Ascending aorta (tissue), 2 donors: ENCODE results near the gene PRKAA1. TPM values are rescaled to one million over a fixed set of nuclear protein-coding genes. Genes with fewer than 3 reads are reported as not detected.

Source experiments
- DNase-seq, 2 donors: peaks; one replicate each; pipeline ENCODE4 v3.0.0-alpha.2; 2019; ENCODE audit warnings: low spot score in 2 of 2
- H3K27ac ChIP-seq, 2 donors: fragments of 200-600 bp; sonication (generic); one replicate each; pipeline ENCODE4 v1.5.1; 2016 to 2017; ENCODE audit warnings: mild to moderate bottlenecking in 1 of 2
- H3K27me3 ChIP-seq: fragments of 200-600 bp; sonication (generic); one replicate; pipeline ENCODE4 v1.5.1; 2017
- H3K36me3 ChIP-seq, 2 donors: fragments of 200-600 bp; sonication (generic); one replicate each; pipeline ENCODE4 v1.5.1; 2016
- H3K4me1 ChIP-seq, 2 donors: fragments of 200-600 bp; sonication (generic); one replicate each; pipeline ENCODE4 v1.5.1; 2016 to 2017; ENCODE audit warnings: mild to moderate bottlenecking in 1 of 2
- H3K4me3 ChIP-seq, 2 donors: fragments of 200-600 bp; sonication (generic); one replicate each; pipeline ENCODE4 v1.5.1; 2016 to 2017; ENCODE audit warnings: mild to moderate bottlenecking in 1 of 2
- H3K9me3 ChIP-seq, 2 donors: fragments of 200-600 bp; sonication (generic); one replicate each; pipeline ENCODE4 v1.5.1; 2016
- intact Hi-C: fragments of 100-400 bp; cut with DNase I; formaldehyde crosslinking; loops from one replicate; pipeline ENCODE4 v1.15.1; 2023
- total RNA-seq: library from RNA; depleted of rRNA; stranded (reverse); fragments of >200 nt; gene quantifications from one replicate; pipeline ENCODE4 v1.1.0, GENCODE V29; 2016
- TF ChIP-seq, protein P1 (sequence below), 3 experiments: fragments of 200-600 bp in 2 of 3; fragments of 450-650 bp in 1 of 3; sonication (generic) in 2 of 3; IDR thresholded peaks; one replicate each; pipeline ENCODE4 v1.5.1; 2016 to 2019; ENCODE audit warnings: antibody characterized with exemption in 3 of 3, mild to moderate bottlenecking in 1 of 3, moderate library complexity in 1 of 3

The PRKAA1 gene
- total RNA-seq, 1 donor from 2014 or later: 90.3 TPM

DNA sequence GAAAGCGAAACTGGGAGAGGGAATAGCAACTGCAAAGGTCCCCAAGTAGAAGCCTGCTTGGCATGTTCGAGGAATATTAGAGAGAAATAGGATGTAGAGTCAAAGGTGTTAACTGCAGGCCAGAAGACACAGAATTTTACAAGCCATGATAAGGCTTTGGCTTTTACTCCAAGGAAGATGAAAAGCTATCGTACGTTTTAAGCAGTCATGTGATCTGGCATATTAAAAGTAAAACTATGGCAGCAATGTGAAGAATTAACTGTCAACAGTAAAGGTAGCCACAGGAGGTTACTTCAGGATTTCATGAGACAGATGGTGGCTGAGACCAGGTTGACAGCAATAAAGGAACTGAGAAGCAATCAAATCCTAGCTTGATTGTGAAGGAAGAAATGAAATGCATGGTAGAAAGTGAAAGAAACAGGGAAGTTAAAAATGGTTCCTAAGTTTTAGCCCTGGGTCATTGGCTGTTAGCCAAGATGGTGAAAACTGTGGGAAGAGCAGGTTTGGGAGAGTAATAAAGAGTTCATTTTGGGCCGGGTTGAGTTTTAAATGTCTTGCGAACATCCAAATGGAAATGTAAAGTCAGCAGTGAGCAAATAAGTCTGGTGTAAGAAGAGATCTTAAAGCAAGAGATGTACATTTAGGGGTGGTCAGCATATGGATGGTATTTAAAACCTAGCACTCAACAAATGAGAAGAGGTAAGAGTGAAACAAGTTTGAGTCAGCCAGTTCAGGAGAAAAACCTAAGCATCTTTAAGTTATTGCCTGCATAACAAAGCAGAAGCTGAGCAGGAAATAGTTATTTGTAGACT, 22.1 kb downstream of the PRKAA1 start:
- TF ChIP-seq, protein P1, sequence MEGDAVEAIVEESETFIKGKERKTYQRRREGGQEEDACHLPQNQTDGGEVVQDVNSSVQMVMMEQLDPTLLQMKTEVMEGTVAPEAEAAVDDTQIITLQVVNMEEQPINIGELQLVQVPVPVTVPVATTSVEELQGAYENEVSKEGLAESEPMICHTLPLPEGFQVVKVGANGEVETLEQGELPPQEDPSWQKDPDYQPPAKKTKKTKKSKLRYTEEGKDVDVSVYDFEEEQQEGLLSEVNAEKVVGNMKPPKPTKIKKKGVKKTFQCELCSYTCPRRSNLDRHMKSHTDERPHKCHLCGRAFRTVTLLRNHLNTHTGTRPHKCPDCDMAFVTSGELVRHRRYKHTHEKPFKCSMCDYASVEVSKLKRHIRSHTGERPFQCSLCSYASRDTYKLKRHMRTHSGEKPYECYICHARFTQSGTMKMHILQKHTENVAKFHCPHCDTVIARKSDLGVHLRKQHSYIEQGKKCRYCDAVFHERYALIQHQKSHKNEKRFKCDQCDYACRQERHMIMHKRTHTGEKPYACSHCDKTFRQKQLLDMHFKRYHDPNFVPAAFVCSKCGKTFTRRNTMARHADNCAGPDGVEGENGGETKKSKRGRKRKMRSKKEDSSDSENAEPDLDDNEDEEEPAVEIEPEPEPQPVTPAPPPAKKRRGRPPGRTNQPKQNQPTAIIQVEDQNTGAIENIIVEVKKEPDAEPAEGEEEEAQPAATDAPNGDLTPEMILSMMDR (IDR thresholded peaks at IDR 0.05): no peak
- intact Hi-C loops: no loop called here

DNA sequence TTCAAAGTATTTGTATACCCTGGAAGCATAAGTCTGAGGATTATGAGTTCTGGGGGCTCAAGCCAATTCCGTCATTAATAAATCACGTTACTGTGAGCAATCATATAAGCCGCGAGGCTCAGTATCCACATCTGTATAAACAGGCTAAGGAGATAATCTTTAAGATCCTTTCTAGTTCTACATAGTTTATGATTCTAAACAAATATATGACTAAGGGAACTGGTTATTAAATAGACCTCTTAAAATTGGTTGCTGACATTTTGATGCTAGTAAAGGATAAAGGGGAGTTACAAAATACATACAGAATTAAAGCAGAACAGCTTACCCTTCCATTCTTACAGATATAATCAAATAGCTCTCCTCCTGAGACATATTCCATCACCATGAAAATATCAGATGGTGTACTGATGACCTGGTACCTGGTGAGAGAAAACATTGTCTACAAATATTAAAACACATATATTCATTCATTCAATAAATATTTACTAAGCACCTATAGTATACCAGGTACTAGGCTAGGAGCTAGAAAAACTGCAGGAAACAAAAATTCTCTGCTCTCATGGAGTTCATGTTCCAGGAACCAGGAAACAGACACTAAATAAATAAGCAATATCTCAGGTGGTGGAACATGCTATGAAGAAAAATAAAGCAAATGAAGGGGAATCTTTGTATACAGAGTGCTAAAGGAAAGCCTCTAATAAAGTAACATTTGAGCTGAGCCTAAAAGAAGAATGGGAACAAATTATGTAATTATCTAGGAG, 22.9 kb downstream of the PRKAA1 start:
- TF ChIP-seq, protein P1 (IDR thresholded peaks at IDR 0.05): no peak
- intact Hi-C loops: no loop called here
- Histone ChIP-seq H3K27me3 (no peaks in the 10 kb centered on the region), H3K36me3 (peaks cover 21 to 44% of the 10 kb centered on the region in 2 donors), H3K27ac (no peak overlapping the region), H3K9me3 (no peaks in the 10 kb centered on the region), H3K4me3 (no peak overlapping the region), H3K4me1 (peaks cover 0 to 3% of the 10 kb centered on the region in 2 donors)
- no peak for DNase-seq

More for the DNA sequence above, 22.1 kb downstream of the PRKAA1 start:
- peaks cover 21 to 43% of the 10 kb centered on the region in 2 donors for H3K36me3 ChIP-seq
- no peak for DNase-seq
- no peak overlapping the region for H3K27ac ChIP-seq
- no peaks in the 10 kb centered on the region for H3K9me3 ChIP-seq
- H3K4me3 ChIP-seq: no peak overlapping the region
- H3K4me1 ChIP-seq: peaks cover 0 to 3% of the 10 kb centered on the region in 2 donors
- H3K27me3 ChIP-seq: no peaks in the 10 kb centered on the region

DNA sequence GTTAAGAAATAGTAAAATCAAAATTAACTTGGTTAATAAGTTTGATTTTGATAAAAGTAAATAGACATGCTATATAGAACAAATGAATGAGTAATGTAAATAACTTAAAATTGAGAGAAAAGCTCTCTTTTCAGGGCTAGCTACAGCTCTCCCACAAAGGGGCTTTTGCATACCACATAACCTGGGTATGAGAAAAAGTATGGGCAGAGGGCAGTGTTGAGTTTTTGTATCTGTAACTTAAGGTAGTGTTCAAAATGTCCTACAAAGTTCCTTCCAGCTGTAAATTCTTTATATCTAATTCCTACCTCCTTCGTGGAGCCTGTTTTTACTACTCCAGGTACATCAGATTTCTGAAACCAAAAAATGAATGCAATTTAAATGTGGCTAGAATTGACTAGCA, 23.6 kb downstream of the PRKAA1 start:
- Histone ChIP-seq H3K4me1 (peaks cover 0 to 3% of the 10 kb centered on the region in 2 donors), H3K36me3 (peaks cover 21 to 44% of the 10 kb centered on the region in 2 donors), H3K27me3 (no peaks in the 10 kb centered on the region), H3K4me3 (no peak overlapping the region), H3K27ac (no peak overlapping the region), H3K9me3 (no peaks in the 10 kb centered on the region)
- intact Hi-C loops: no loop called here
- no peak for DNase-seq
- TF ChIP-seq, protein P1 (IDR thresholded peaks at IDR 0.05): no peak

DNA sequence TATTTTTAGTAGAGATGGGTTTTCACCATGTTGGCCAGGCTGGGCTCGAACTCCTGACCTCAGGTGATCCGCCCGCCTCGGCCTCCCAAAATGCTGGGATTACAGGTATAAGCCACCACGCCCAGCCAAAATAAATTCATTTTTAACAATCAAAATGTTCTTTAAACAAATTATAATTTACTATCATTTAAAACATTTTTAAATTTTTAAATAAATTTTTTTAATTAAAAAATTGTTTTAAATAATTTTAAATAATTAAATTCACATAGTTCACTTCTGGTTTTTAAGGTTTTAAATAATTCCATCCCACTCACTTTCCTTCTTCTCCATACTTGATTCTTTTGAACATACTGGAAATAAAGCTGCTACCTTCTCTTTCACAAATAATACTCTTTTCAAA, 27.4 kb downstream of the PRKAA1 start:
- TF ChIP-seq, protein P1 (IDR thresholded peaks at IDR 0.05): no peak
- DNase-seq: no peak
- no peak overlapping the region for H3K4me3 ChIP-seq
- H3K27ac ChIP-seq: no peak overlapping the region
- H3K9me3 ChIP-seq: no peaks in the 10 kb centered on the region
- peaks cover 24 to 52% of the 10 kb centered on the region in 2 donors for H3K36me3 ChIP-seq
- H3K27me3 ChIP-seq: no peaks in the 10 kb centered on the region
- intact Hi-C loops: no loop called here
- H3K4me1 ChIP-seq: no peaks in the 10 kb centered on the region

DNA sequence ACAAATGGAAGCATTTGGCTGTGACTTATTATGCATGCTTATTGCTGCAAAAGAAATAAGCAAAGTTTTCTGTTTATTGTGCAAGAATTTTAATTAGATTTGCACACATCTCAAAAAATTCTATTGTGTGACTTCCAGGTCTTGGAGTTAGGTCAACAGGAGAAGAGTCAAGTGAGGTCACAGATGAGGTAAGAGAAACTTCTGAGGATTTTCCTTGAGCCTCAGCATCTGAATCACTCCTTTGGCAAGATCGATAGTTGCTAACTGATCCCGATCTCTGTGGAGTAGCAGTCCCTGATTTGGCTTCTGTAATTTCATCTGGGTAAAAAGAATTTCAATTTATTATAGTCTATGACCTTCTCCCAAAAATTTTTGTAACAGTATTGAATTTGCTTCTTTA, 35.5 kb downstream of the PRKAA1 start:
- H3K27me3 ChIP-seq: no peaks in the 10 kb centered on the region
- TF ChIP-seq, protein P1 (IDR thresholded peaks at IDR 0.05): no peak
- no peak overlapping the region for H3K4me3 ChIP-seq
- H3K36me3 ChIP-seq: peaks cover 30 to 55% of the 10 kb centered on the region in 2 donors
- no peak for DNase-seq
- no peaks in the 10 kb centered on the region for H3K9me3 ChIP-seq
- intact Hi-C loops: no loop called here
- H3K4me1 ChIP-seq: no peaks in the 10 kb centered on the region
- no peak overlapping the region for H3K27ac ChIP-seq
